Non-pigmented ciliary epithelial cell (primary cell): ENCODE data around the gene IMPDH1.

Source experiments
- DNase-seq: peaks from one replicate; pipeline ENCODE4 v3.0.0-alpha.2; 2010; ENCODE audit warnings: low read depth

IMPDH1 gene

GRCh38 chr7:128387216-128388144 lies 22.3 kb downstream of the IMPDH1 start:
- DNase-seq: no peak

GRCh38 chr7:128385988-128386925 lies 23.5 kb downstream of the IMPDH1 start:
- DNase-seq: no peak

GRCh38 chr7:128384726-128385125 lies 25.1 kb downstream of the IMPDH1 start:
- DNase-seq: no peak

GRCh38 chr7:128383776-128384175 lies 26.0 kb downstream of the IMPDH1 start:
- no peak for DNase-seq

GRCh38 chr7:128381161-128381821 lies 28.5 kb downstream of the IMPDH1 start:
- no peak for DNase-seq

GRCh38 chr7:128380483-128381106 lies 29.2 kb downstream of the IMPDH1 start:
- no peak for DNase-seq

- DNase-seq: no peak
Observed at GRCh38 chr7:128379900-128380479, 29.8 kb downstream of the IMPDH1 start.

- DNase-seq: no peak
Observed at GRCh38 chr7:128378637-128379036, 31.1 kb downstream of the IMPDH1 start.

- no peak for DNase-seq
Observed at GRCh38 chr7:128376077-128376476, 33.7 kb downstream of the IMPDH1 start.

GRCh38 chr7:128374041-128374440 lies 35.7 kb downstream of the IMPDH1 start:
- no peak for DNase-seq

- no peak for DNase-seq
Observed at GRCh38 chr7:128373606-128374005, 36.2 kb downstream of the IMPDH1 start.

GRCh38 chr7:128370491-128370890 lies 39.3 kb downstream of the IMPDH1 start:
- DNase-seq: no peak

GRCh38 chr7:128366986-128367385 lies 42.8 kb downstream of the IMPDH1 start:
- DNase-seq: no peak

- DNase-seq: no peak
Observed at GRCh38 chr7:128366300-128366699, 43.5 kb downstream of the IMPDH1 start.

GRCh38 chr7:128365432-128365831 lies 44.4 kb downstream of the IMPDH1 start:
- no peak for DNase-seq

GRCh38 chr7:128364166-128364870 lies 45.5 kb downstream of the IMPDH1 start:
- no peak for DNase-seq

- no peak for DNase-seq
Observed at GRCh38 chr7:128363261-128363721, 46.5 kb downstream of the IMPDH1 start.

- DNase-seq: peak; percentile 26
Observed at GRCh38 chr7:128362670-128363069, 47.1 kb downstream of the IMPDH1 start.

- DNase-seq: no peak
Observed at GRCh38 chr7:128361411-128362379, 48.1 kb downstream of the IMPDH1 start, which contains the start of gene PRRT4. Gene PRRT4 (minus strand): TSS chr7:128361690.
